ENCODE measurements around the gene MANEAL.

The MANEAL gene

DNA sequence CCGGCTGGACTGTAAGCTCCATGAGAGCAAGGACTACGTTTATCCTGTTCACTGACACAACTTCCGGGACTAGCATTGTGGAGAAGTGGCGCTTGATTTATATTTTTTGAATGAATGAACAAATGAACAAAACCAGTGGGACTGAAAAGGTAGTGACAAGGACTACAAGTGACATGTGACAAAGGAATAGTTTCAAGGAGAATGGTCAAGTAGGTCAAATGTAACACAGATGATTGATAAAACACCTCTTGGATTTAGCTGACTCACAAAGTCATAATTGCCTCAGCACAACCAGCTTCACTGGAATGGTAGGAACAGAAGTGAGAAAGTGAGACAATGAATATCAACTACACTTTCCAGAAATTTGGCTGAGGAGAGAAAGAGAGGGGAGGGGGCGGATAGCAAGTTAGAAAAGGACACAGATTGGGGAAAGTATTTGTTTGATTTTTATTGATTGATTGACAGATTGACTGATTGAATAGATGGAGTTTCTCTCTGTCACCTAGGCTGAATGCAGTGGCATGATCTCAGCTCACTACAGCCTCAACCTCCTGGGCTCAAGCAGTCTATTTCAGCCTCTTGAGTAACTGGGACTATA is 51.5 kb downstream of the MANEAL start:
- H3K27me3 ChIP-seq, result no peaks in the 10 kb centered on the region
- DNase-seq, result no peak
- intact Hi-C loops (cut with DNase I; ENCODE audit: low total_unique reads), result no loop called here
- no peak overlapping the region for H3K27ac ChIP-seq
- TF ChIP-seq, protein P1, sequence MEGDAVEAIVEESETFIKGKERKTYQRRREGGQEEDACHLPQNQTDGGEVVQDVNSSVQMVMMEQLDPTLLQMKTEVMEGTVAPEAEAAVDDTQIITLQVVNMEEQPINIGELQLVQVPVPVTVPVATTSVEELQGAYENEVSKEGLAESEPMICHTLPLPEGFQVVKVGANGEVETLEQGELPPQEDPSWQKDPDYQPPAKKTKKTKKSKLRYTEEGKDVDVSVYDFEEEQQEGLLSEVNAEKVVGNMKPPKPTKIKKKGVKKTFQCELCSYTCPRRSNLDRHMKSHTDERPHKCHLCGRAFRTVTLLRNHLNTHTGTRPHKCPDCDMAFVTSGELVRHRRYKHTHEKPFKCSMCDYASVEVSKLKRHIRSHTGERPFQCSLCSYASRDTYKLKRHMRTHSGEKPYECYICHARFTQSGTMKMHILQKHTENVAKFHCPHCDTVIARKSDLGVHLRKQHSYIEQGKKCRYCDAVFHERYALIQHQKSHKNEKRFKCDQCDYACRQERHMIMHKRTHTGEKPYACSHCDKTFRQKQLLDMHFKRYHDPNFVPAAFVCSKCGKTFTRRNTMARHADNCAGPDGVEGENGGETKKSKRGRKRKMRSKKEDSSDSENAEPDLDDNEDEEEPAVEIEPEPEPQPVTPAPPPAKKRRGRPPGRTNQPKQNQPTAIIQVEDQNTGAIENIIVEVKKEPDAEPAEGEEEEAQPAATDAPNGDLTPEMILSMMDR (IDR thresholded peaks at IDR 0.05), result no peak
- H3K9me3 ChIP-seq, result no peaks in the 10 kb centered on the region
- peaks cover 0 to 8% (median 2%) of the 10 kb centered on the region in 4 donors for H3K4me1 ChIP-seq
- H3K4me3 ChIP-seq, result no peak overlapping the region
- H3K36me3 ChIP-seq, result peaks cover 0 to 15% (median 0%) of the 10 kb centered on the region in 3 donors

DNA sequence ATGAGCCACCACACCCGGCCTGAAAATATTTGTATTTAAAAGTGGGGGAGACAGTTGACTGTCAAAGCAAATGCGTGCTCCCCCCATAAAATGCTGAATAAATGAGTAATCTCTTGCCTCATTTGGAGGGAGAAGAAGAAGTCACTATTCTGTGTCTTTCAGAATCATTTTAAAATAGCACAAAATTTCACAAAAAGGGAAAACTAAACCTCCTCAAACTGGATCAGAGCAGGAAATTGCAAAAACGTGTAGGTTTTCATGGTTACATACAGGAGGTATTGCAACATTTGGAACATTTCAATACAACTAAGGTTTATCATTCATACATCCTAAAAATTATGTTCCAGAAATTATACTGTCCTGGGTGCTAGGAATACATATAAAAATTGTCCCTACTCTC is 52.1 kb downstream of the MANEAL start:
- Histone ChIP-seq H3K36me3 (peaks cover 0 to 8% (median 0%) of the 10 kb centered on the region in 3 donors), H3K27me3 (no peaks in the 10 kb centered on the region), H3K4me1 (peaks cover 0 to 14% (median 2%) of the 10 kb centered on the region in 4 donors), H3K4me3 (no peak overlapping the region), H3K9me3 (no peaks in the 10 kb centered on the region), H3K27ac (no peak overlapping the region)
- intact Hi-C loops (cut with DNase I; ENCODE audit: low total_unique reads), result no loop called here
- DNase-seq, result no peak
- TF ChIP-seq, protein P1 (IDR thresholded peaks at IDR 0.05), result no peak

DNA sequence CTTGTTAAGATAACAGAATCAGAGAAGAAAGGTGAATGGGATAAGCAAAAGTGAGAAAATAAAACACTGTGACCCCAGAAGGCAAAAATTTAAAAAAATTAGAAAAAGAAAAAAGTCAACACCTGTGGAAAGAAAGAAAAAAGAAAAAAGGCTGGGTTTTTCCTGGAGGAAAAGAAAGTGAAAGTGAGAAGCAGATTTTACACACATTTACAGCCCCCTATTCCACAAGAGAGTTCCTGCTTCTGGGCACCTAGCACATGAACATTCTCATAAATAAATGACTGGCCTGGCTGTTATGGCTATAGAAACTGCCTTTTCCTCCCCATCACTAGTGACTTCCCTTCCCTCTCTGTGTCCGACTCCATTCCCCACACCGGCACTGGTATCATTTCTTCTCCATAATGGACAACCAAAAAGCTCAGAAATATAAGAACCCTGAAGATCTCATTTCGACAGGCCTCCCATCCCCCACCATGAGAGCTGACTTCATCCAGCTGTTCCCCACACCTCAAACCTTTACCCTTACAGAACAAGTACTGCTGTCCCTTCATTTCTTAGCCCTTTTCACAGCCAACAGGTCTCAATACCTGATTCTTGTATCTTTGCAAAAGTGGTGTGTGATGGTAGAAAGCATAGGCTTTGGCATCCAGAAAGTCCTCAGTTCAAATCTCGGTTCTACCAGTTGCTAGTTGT is 53.1 kb downstream of the MANEAL start:
- Histone ChIP-seq H3K27ac (no peak overlapping the region), H3K36me3 (peaks cover 0 to 6% (median 0%) of the 10 kb centered on the region in 3 donors), H3K4me3 (no peak overlapping the region), H3K4me1 (peaks cover 0 to 23% (median 3%) of the 10 kb centered on the region in 4 donors), H3K27me3 (no peaks in the 10 kb centered on the region), H3K9me3 (no peaks in the 10 kb centered on the region)
- TF ChIP-seq, protein P1 (IDR thresholded peaks at IDR 0.05), result no peak
- DNase-seq, result no peak
- intact Hi-C loops (cut with DNase I; ENCODE audit: low total_unique reads), result no loop called here

DNA sequence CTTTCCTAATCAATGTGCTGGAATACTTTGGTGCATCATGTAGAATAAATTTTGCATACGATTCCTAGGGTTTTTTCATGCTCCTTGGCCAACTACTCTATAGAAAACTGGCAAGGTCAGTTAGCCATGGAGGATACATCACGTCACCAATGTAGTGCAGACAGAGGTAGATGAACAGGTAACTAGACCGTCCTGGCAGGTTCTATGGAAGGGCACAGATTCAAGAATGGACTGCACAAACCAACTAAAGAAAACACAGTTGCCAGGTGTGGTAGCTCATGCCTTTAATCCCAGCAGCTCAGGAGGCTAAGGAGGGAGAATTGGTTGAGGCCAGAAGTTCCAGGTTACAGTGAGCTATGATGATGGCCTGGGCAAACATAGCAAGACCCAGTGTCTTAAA is 55.8 kb downstream of the MANEAL start:
- intact Hi-C loops (cut with DNase I; ENCODE audit: low total_unique reads), result no loop called here
- no peak for DNase-seq
- TF ChIP-seq, protein P1 (IDR thresholded peaks at IDR 0.05), result no peak
- Histone ChIP-seq H3K4me3 (no peak overlapping the region), H3K27ac (no peak overlapping the region), H3K27me3 (no peaks in the 10 kb centered on the region), H3K36me3 (peaks cover 0 to 21% (median 0%) of the 10 kb centered on the region in 3 donors), H3K9me3 (no peaks in the 10 kb centered on the region), H3K4me1 (peaks cover 0 to 50% (median 11%) of the 10 kb centered on the region in 4 donors)

DNA sequence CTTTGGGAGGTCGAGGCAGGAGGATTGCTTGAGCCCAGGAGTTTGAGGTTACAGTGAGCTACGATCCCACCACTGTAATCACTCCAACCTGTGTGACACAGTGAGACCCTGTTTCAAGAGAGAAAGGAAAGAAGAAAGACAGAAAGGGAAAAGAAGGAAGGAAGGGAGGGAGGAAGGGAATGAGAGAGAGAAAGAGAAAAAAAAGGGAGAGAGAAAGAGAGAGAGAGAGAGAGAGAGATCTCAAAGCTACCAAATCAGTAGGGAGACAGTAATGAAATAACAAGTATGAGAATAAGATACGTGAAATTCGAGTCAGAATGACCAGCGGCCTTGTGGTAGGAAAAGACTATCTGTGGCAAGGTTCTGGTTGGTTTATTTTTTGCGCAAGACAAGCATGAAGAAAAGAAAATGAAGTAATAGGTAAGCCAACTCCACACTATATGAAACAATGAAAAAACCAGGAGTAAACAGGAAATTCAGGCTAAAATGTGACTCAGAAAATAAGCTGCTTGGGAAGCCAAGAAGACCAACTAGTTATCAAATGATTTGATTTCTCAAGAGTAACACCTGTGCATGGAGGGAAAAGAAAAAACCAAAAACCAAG is 56.8 kb downstream of the MANEAL start:
- Histone ChIP-seq H3K36me3 (peaks cover 0 to 30% (median 5%) of the 10 kb centered on the region in 3 donors), H3K4me3 (no peak overlapping the region), H3K27me3 (no peaks in the 10 kb centered on the region), H3K4me1 (peaks cover 0 to 60% (median 18%) of the 10 kb centered on the region in 4 donors), H3K27ac (no peak overlapping the region), H3K9me3 (no peaks in the 10 kb centered on the region)
- TF ChIP-seq, protein P1 (IDR thresholded peaks at IDR 0.05), result no peak
- no peak for DNase-seq
- intact Hi-C loops (cut with DNase I; ENCODE audit: low total_unique reads), result no loop called here

Measured in tibial artery (tissue), 4 donors.